ENCODE results near the gene FGGY.
"Not testable (repeated sequence)": the region's sequence is repeated elsewhere in the genome, so short reads cannot be mapped to it uniquely, and the experiment has no call there.

FGGY gene

GRCh38 chr1:59556802-59557548, 260.1 kb downstream of the FGGY start:
- FAIRE-seq = no peak

DNA sequence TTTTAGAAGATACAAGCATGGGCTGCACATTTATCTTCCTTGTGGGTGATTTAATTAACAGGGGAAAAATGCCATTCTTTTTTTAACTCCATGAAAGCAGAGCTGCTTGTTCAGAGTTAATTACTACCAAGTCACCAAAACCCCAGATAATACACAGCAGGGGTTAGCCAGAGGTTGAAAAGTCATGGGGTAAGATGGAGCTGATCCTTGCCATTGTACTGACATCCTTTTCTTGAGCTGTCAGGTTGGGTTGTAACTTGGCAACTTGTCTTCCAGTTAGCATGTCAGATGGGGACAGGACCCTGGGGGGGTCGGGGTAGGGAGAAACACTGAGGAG, 260.6 kb downstream of the FGGY start:
- no peak for FAIRE-seq

- not testable (repeated sequence) for FAIRE-seq
These were observed 261.7 kb downstream of the FGGY start for GRCh38 chr1:59558580-59558979.

DNA sequence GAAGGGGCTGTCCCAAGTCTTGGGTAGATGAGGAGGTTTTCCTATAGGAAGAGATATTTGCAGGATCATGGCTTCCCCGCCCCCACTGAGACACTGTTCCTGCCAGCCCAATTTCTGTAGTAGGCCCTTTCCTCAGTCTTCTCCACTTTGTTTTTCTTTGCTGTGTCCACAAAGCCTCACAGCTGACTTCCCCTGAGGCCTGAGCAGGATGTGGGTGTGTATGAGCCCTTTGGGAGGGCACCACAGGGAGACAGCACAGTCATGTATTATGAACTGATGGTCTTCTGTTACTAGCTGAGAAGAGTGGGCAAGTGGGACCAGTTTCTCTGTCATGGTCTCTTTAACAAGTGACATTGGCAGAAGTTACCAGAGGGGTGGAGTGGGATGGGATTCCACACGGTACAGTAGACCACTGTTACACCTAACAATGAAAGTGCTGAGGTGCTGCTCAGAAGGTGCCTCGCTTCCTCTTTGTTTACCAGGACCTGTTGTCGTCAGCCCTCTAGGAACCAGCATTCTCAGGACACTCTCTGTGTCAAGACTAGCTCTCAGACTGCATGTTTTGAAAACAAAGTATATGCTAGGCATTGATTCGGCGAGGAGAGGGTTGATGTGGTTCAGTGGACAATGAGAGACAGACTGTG, 264.0 kb downstream of the FGGY start:
- no peak for FAIRE-seq

- no peak for FAIRE-seq
These were observed 264.9 kb downstream of the FGGY start for GRCh38 chr1:59561796-59562195.

GRCh38 chr1:59564192-59564891, 267.4 kb downstream of the FGGY start:
- FAIRE-seq = no peak

GRCh38 chr1:59565611-59566410, 268.9 kb downstream of the FGGY start:
- FAIRE-seq = no peak

DNA sequence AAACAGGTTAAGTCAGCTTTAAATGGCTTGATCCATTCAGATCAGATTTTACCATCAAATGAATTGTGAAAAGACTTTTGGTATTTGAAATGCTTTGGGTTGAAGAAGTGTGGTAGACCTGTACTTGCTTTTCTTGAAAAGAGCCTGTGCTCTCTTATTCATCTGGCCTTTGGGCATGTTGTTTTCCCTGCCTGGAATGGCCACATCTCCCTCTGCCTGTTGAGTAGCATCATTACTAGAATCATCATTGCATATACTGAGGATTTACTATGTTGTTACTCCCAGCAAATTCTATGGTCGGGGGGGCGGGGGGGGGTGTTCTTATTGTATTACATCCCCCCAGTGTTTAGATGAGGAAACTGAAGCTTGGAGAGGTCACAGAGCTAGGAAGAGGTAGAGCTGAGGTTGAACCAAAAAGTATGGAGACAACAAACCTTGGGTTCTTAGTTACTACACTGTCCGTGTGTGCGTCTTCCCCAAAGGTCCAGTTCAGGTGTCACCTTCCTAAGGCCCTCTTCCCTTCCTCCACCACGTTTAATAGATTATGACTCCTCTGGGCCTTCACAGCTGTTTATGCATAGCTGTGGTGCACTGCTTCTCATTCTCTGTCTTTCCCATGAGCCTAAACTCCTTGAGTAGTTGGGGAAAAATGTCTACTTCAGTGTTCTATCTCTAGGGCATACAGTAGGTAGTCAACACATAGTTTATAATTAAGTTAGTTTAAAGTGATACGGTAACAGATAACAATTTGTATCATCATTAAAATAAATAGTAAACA, 271.5 kb downstream of the FGGY start:
- no peak for FAIRE-seq

GRCh38 chr1:59569198-59569597, 272.3 kb downstream of the FGGY start:
- FAIRE-seq = no peak

- no peak for FAIRE-seq
These were observed 273.6 kb downstream of the FGGY start for GRCh38 chr1:59570524-59570923.

- no peak for FAIRE-seq
These were observed 277.2 kb downstream of the FGGY start for GRCh38 chr1:59574085-59574484.

DNA sequence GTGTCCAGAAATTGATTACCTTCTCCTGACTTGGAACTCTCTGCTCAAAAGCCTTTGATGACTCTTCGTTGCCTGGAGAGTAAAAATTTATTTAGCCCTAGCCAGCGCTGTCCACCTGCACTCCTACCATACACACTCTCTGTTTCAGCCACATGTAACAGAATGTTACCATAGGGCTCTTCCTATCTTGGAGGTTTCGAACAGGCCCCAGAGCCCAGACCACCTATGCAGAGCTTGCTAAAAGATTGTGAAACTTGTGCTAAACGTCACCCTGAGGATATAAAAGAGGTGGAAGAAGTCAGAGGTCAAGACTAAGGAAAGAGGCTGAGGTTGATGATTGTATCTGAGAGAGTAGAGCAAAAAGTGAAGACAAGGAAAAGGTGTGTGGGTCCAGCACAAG, 280.9 kb downstream of the FGGY start:
- no peak for FAIRE-seq

GRCh38 chr1:59579222-59579621, 282.3 kb downstream of the FGGY start:
- no peak for FAIRE-seq

DNA sequence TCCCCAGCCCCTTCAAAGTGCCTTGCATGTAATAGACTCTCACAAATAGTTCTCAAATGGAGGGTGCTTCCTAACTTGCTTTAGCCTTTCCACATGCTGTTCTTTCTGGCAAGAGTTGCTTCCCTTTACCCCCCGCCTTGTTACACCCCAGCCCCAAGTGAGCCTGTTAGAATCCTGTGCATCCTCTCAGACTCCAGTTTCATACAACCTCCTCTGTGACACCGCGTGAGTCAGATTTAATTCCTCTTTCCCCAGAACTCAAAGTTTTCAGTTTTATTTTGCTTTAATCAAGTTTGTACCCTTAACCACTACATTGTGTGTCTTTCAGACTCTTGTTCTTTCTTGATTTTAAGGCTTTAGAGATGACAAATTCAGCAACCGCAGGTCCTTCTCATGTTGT, 283.4 kb downstream of the FGGY start:
- no peak for FAIRE-seq

DNA sequence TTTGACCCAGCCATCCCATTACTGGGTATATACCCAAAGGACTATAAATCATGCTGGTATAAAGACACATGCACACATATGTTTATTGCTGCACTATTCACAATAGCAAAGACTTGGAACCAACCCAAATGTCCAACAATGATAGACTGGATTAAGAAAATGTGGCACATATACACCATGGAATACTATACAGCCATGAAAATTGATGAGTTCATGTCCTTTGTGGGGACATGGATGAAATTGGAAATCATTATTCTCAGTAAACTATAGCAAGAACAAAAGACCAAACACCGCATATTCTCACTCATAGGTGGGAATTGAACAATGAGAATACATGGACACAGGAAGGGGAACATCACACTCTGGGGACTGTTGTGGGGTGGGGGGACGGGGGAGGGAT, 295.5 kb downstream of the FGGY start:
- FAIRE-seq = not testable (repeated sequence)

DNA sequence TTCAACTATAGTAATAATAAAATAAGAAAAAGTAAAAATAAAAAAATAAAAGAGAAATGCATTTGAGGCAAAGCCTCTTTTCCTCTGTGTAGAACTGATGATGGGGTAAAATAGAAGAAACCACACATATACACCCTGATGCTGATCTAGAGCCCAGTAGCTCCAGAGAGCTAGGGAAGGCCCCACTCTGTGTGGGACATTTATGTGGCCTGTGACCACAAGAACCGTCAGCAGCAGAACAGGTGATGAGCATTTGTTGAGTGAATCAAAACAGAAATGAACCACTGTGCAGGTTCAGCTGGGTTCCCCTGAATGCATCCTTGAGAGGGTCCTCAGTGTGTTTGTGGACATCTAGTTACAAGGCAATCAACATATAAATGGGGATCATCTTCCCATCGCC, 296.0 kb downstream of the FGGY start:
- no peak for FAIRE-seq

DNA sequence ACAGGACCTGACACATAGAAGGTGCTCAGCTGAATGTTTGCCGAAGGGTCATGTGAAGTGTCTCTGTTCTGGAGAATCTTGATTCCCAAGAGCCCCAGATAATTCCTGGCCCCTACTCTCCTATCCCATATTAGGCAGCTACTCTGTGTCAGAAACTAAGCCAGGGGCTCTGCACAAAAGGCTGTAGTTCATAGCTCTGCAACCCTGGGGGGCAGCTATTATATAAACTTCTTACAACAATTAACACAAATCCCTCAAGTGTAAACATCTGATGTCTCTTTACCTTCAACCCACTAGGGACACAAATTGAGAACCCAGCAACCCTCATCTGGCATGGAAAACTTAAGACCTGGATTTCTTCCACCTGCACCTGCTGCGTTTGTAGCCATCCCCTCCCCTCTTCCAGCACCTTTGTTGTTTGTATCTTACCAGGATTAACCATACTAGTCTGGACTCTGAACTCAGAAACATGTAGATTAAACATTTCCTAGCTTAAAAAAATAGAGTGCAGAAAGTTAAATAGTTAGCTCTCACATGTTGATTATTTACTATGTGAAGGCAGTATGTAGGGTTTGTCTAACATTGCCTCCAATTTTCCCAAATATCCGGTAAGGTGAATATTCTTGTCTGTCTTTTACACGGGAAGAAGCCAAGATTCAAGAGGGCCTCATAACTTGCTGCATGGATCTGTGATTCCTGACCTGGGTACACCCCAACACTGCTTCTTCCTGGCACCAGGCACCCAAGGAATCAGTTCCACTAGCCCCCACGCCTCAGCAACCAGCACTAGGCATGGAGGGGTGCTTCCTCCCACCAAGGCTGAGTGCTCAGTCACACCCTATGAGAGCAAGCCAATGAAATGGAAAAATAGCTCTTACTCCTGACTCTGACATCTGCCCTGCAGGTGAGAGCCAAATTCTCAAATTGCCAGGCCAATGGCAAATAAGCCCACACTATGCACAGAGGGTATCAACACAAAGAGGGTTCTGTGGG, 297.2 kb downstream of the FGGY start:
- FAIRE-seq = no peak

GRCh38 chr1:59595774-59596173, 298.9 kb downstream of the FGGY start:
- peak; percentile 98 for FAIRE-seq

- FAIRE-seq = no peak
These were observed 299.5 kb downstream of the FGGY start for GRCh38 chr1:59596432-59596831.

GRCh38 chr1:59596956-59597355, 300.1 kb downstream of the FGGY start:
- no peak for FAIRE-seq

Data from endometrium (tissue), 2 donors.